ENCODE results near the gene B3GAT2.

DNA sequence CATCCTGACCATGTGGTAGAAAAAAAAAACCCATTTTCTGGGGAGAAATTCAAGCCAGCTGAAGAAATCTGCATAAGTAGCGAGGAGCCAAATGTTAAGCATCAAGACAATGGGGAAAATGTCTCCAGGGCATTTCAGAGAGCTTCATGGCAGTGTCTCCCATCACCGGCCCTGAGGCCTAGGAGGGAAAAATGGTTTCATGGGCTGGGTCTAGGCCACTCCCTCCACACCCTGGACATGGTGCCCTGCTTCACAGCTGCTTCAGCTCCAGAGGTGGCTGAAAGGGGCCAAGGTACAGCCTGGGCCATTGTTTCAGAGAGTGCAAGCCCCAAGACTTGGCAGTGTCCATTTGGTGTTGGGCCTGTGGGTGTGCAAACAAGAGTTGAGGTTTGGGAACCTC lies 34.4 kb upstream of the B3GAT2 start:
- no peak for TF ChIP-seq EZH2 (IDR thresholded peaks at IDR 0.05; ENCODE audit: borderline replicate concordance, low read length)
- TF ChIP-seq, protein P1, sequence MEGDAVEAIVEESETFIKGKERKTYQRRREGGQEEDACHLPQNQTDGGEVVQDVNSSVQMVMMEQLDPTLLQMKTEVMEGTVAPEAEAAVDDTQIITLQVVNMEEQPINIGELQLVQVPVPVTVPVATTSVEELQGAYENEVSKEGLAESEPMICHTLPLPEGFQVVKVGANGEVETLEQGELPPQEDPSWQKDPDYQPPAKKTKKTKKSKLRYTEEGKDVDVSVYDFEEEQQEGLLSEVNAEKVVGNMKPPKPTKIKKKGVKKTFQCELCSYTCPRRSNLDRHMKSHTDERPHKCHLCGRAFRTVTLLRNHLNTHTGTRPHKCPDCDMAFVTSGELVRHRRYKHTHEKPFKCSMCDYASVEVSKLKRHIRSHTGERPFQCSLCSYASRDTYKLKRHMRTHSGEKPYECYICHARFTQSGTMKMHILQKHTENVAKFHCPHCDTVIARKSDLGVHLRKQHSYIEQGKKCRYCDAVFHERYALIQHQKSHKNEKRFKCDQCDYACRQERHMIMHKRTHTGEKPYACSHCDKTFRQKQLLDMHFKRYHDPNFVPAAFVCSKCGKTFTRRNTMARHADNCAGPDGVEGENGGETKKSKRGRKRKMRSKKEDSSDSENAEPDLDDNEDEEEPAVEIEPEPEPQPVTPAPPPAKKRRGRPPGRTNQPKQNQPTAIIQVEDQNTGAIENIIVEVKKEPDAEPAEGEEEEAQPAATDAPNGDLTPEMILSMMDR (conservative IDR thresholded peaks at IDR 0.05 in 1 of 2, IDR thresholded peaks at IDR 0.05 in 1 of 2; ENCODE audit: extremely low read depth in 1 of 2, insufficient read depth in 1 of 2, low read depth in 1 of 2, low read length in 2 of 2) = no peak

All from mammary epithelial cell (primary cell).